NCI-H460 (cell line): ENCODE measurements around the gene ATG14. TPM values are rescaled to one million over a fixed set of nuclear protein-coding genes. Genes with fewer than 3 reads are reported as not detected.
"Not testable (repeated sequence)": the region's sequence is repeated elsewhere in the genome, so short reads cannot be mapped to it uniquely, and the experiment has no call there.

Experiments
- DNase-seq: peaks from one replicate; pipeline ENCODE4 v3.0.0-alpha.2; 2016; ENCODE audit warnings: low read depth; ENCODE audit errors: extremely low read depth
- total RNA-seq: library from RNA; depleted of rRNA; stranded (reverse); fragments of >200 nt; shearing (Covaris generic); gene quantifications from 2 replicates; pipeline ENCODE4 v1.2.3, GENCODE V29; 2014

ATG14 gene
- total RNA-seq, 1 experiment from 2014 or later = 13.1 TPM

- no peak for DNase-seq
Observed at GRCh38 chr14:55434805-55435174, 23.2 kb upstream of the ATG14 start.

GRCh38 chr14:55433880-55434804, 22.5 kb upstream of the ATG14 start:
- no peak for DNase-seq

GRCh38 chr14:55432628-55433027, 21.0 kb upstream of the ATG14 start:
- DNase-seq = no peak

GRCh38 chr14:55430024-55430690, 18.5 kb upstream of the ATG14 start:
- peak; percentile 50 for DNase-seq

- no peak for DNase-seq
Observed at GRCh38 chr14:55427439-55427838, 15.8 kb upstream of the ATG14 start.

GRCh38 chr14:55426891-55427290, 15.3 kb upstream of the ATG14 start:
- DNase-seq = no peak

GRCh38 chr14:55425091-55425490, 13.5 kb upstream of the ATG14 start:
- no peak for DNase-seq

GRCh38 chr14:55423969-55424368, 12.3 kb upstream of the ATG14 start:
- DNase-seq = no peak

GRCh38 chr14:55422338-55422737, 10.7 kb upstream of the ATG14 start:
- not testable (repeated sequence) for DNase-seq

- no peak for DNase-seq
Observed at GRCh38 chr14:55419663-55420062, 8.0 kb upstream of the ATG14 start.

GRCh38 chr14:55418411-55418810, 6.8 kb upstream of the ATG14 start:
- DNase-seq = no peak

- DNase-seq = no peak
Observed at GRCh38 chr14:55417955-55418354, 6.3 kb upstream of the ATG14 start.

GRCh38 chr14:55416866-55417265, 5.2 kb upstream of the ATG14 start:
- peak; percentile 29 for DNase-seq

GRCh38 chr14:55414551-55414950, 2.9 kb upstream of the ATG14 start:
- DNase-seq = no peak

- DNase-seq = no peak
Observed at GRCh38 chr14:55412676-55413075, 1.0 kb upstream of the ATG14 start.

GRCh38 chr14:55410876-55411275, 754 bp downstream of the ATG14 start:
- DNase-seq = no peak

GRCh38 chr14:55404173-55404854, 7.3 kb downstream of the ATG14 start:
- no peak for DNase-seq

- DNase-seq = no peak
Observed at GRCh38 chr14:55401751-55402150, 9.9 kb downstream of the ATG14 start.

- no peak for DNase-seq
Observed at GRCh38 chr14:55399852-55400251, 11.8 kb downstream of the ATG14 start.

GRCh38 chr14:55399183-55399582, 12.4 kb downstream of the ATG14 start:
- no peak for DNase-seq

GRCh38 chr14:55398679-55399078, 13.0 kb downstream of the ATG14 start:
- no peak for DNase-seq
